HEK293T (cell line): ENCODE data around the gene ARHGEF25.

Experiments used
- BHLHE40 ChIP-seq: fragments of 450-650 bp; IDR thresholded peaks from 2 replicates; pipeline ENCODE4 v1.6.1; 2016; ENCODE audit warnings: mild to moderate bottlenecking, moderate library complexity, borderline replicate concordance
- FOXA1 ChIP-seq: fragments of 450-650 bp; IDR thresholded peaks from 2 replicates; pipeline ENCODE4 v1.6.1; 2016; ENCODE audit warnings: mild to moderate bottlenecking
- FOXK2 ChIP-seq: fragments of 450-650 bp; IDR thresholded peaks from 2 replicates; pipeline ENCODE4 v1.6.1; 2016; ENCODE audit warnings: mild to moderate bottlenecking
- FOXM1 ChIP-seq: fragments of 450-650 bp; IDR thresholded peaks from 2 replicates; pipeline ENCODE4 v1.6.1; 2017; ENCODE audit warnings: mild to moderate bottlenecking, borderline replicate concordance
- NFRKB ChIP-seq: fragments of 450-650 bp; IDR thresholded peaks from 2 replicates; pipeline ENCODE4 v1.6.1; 2016; ENCODE audit warnings: mild to moderate bottlenecking, moderate library complexity
- PKNOX1 ChIP-seq: fragments of 450-650 bp; IDR thresholded peaks from 2 replicates; pipeline ENCODE4 v1.6.1; 2016
- TARDBP ChIP-seq: fragments of 450-650 bp; IDR thresholded peaks from 2 replicates; pipeline ENCODE4 v1.6.1; 2016

- TF ChIP-seq FOXK2 (no peak), BHLHE40 (no peak), PKNOX1 (no peak), FOXA1 (no peak), TARDBP (no peak), FOXM1 (no peak), NFRKB (no peak)
These were observed 6.0 kb upstream of the ARHGEF25 start for GRCh38 chr12:57604992-57605810.
